Measurements from ENCODE around the gene STN1.

DNA sequence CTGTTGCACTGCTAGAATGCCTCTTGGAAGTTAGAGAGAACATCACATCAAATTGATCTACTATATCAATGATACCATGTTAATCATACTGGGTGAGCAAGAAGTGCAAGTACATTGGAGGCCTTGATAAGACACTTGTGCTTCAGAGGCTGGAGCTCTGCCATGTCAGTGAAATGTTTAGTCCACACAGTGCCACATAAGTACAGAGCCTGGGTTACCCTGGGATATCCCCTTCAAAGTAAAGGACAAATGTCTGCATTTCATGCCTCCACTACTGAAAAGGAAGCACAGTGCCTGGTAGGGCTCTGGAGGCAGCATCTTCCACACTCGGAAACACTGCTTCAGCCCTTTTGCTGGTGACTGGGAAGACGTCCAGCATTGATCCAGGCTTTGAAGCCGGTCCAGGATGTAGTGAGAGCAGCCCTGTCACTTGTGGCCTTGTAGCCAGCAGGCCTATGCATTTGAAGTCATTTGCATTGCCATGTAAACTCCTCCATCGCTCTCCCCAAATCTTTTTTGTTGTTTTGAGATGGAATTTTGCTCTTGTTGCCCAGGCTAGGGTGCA, 15.7 kb upstream of the STN1 start:
- TF ChIP-seq CTCF (IDR thresholded peaks at IDR 0.05) = no peak
- no peak for TF ChIP-seq POLR2A (IDR thresholded peaks at IDR 0.05)

All from testis (tissue), 2 donors.